Liver (tissue), 3 donors: Measurements from ENCODE around the gene SEPTIN5.

Experiments
- CTCF ChIP-seq: fragments of 150-350 bp; IDR thresholded peaks from 2 replicates; pipeline ENCODE4 v1.5.1; 2017; ENCODE audit warnings: improper control_type of control experiment, low read depth, low read length; ENCODE audit not compliant: missing input control
- FOXA1 ChIP-seq: IDR thresholded peaks from 2 replicates; pipeline ENCODE4 v1.6.1; 2016; ENCODE audit warnings: antibody characterized with exemption
- GABPA ChIP-seq, 2 donors: IDR thresholded peaks in 1 of 2; conservative IDR thresholded peaks in 1 of 2; 2 replicates each; pipeline ENCODE4 v1.6.1; 2016; ENCODE audit warnings: antibody characterized with exemption in 2 of 2, mild to moderate bottlenecking in 1 of 2, moderate library complexity in 1 of 2
- HNF4A ChIP-seq, 2 donors: conservative IDR thresholded peaks; 2 replicates each; pipeline ENCODE4 v1.6.1; 2016; ENCODE audit warnings: antibody characterized with exemption in 2 of 2, mild to moderate bottlenecking in 2 of 2
- MAX ChIP-seq: IDR thresholded peaks from 2 replicates; pipeline ENCODE4 v1.6.1; 2016; ENCODE audit warnings: antibody characterized with exemption
- RAD21 ChIP-seq, 2 donors: IDR thresholded peaks; 2 replicates each; pipeline ENCODE4 v1.6.1; 2016; ENCODE audit warnings: antibody characterized with exemption in 2 of 2, mild to moderate bottlenecking in 2 of 2
- REST ChIP-seq: IDR thresholded peaks from 2 replicates; pipeline ENCODE4 v1.6.1; 2016; ENCODE audit warnings: antibody characterized with exemption, mild to moderate bottlenecking
- SP1 ChIP-seq: IDR thresholded peaks from 2 replicates; pipeline ENCODE4 v1.6.1; 2018; ENCODE audit warnings: antibody characterized with exemption, mild to moderate bottlenecking
- TAF1 ChIP-seq: conservative IDR thresholded peaks from 2 replicates; pipeline ENCODE4 v1.6.1; 2016; ENCODE audit warnings: antibody characterized with exemption, mild to moderate bottlenecking
- YY1 ChIP-seq: IDR thresholded peaks from 2 replicates; pipeline ENCODE4 v1.6.1; 2016; ENCODE audit warnings: antibody characterized with exemption, mild to moderate bottlenecking
- ZBTB33 ChIP-seq: IDR thresholded peaks from 2 replicates; pipeline ENCODE4 v1.6.1; 2016; ENCODE audit warnings: antibody characterized with exemption
- donor health status: healthy.
- donor health status: healthy.

- TF ChIP-seq CTCF (no peak), YY1 (no peak), SP1 (no peak), ZBTB33 (no peak), MAX (no peak), REST (no peak), RAD21 (IDR thresholded peaks at IDR 0.05) (no peak), TAF1 (no peak), GABPA (IDR thresholded peaks at IDR 0.05 in 1 of 2, conservative IDR thresholded peaks at IDR 0.05 in 1 of 2) (no peak), HNF4A (conservative IDR thresholded peaks at IDR 0.05) (no peak), FOXA1 (no peak)
These were observed 20.2 kb upstream of the SEPTIN5 start for GRCh38 chr22:19693981-19694670.
